ENCODE data around the gene LPAR1.

- TF ChIP-seq POLR2A (IDR thresholded peaks at IDR 0.05; ENCODE audit: low read length) = no peak
- TF ChIP-seq GATA1 (IDR thresholded peaks at IDR 0.05; ENCODE audit: low read depth, low read length) = no peak
Observed at GRCh38 chr9:110847671-110848070, 190.6 kb downstream of the LPAR1 start.

Measured in erythroblast (primary cell).